Measurements from ENCODE around the gene CBX4.

DNA sequence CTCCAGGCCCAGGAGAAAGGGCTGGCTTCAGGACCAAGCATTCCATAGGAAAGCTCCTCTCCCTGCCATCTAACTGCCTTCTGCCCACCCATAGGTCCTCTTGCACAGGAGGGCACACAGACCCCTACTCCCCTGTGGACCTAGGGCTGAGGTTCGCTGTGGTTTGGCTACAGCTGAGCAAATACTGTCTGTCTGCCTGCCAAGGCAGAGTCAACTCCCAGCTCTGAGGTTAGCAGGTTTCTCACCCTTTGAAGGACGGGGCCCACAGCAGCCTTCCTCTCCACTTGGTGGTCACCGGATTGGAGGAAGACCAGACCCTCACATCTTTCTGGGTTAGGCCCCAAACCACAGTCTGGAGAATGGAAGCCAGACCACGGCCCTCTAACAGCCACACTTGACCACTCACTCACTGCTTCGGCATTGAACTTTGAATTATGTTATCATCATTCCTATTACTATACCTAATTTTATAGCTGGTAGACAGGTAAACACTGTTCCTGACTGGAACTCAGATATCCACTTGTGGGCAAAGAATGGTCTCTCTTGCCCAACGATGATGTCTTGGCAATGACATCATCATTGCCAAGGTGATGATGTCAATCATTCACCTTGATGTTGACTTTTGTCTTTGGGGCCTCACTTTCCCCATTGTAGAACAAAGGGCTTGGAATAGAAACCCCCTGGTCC is 14.2 kb downstream of the CBX4 start:
- TF ChIP-seq IRF4 (IDR thresholded peaks at IDR 0.05; ENCODE audit: low read depth, low read length) (no peak), ETV6 (conservative IDR thresholded peaks at IDR 0.05 in 1 of 2, IDR thresholded peaks at IDR 0.05 in 1 of 2; ENCODE audit: borderline replicate concordance in 1 of 2, low read depth in 1 of 2) (no peak), JUND (IDR thresholded peaks at IDR 0.05; ENCODE audit: low read depth, low read length) (no peak)
- TF ChIP-seq, protein P1, sequence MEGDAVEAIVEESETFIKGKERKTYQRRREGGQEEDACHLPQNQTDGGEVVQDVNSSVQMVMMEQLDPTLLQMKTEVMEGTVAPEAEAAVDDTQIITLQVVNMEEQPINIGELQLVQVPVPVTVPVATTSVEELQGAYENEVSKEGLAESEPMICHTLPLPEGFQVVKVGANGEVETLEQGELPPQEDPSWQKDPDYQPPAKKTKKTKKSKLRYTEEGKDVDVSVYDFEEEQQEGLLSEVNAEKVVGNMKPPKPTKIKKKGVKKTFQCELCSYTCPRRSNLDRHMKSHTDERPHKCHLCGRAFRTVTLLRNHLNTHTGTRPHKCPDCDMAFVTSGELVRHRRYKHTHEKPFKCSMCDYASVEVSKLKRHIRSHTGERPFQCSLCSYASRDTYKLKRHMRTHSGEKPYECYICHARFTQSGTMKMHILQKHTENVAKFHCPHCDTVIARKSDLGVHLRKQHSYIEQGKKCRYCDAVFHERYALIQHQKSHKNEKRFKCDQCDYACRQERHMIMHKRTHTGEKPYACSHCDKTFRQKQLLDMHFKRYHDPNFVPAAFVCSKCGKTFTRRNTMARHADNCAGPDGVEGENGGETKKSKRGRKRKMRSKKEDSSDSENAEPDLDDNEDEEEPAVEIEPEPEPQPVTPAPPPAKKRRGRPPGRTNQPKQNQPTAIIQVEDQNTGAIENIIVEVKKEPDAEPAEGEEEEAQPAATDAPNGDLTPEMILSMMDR (IDR thresholded peaks at IDR 0.05 in 2 of 3, conservative IDR thresholded peaks at IDR 0.05 in 1 of 3; ENCODE audit: control insufficient read depth in 2 of 3, extremely low read depth in 1 of 3, insufficient read depth in 1 of 3, low read depth in 3 of 3, low read length in 3 of 3) = no peak
